ENCODE results near the gene ZNF586. TPM values are rescaled to one million over a fixed set of nuclear protein-coding genes. Genes with fewer than 3 reads are reported as not detected.
"Not testable (repeated sequence)": the region's sequence is repeated elsewhere in the genome, so short reads cannot be mapped to it uniquely, and the experiment has no call there.

The ZNF586 gene
- total RNA-seq, 2 experiments from 2014 or later: 20.4 to 23.0 TPM

DNA sequence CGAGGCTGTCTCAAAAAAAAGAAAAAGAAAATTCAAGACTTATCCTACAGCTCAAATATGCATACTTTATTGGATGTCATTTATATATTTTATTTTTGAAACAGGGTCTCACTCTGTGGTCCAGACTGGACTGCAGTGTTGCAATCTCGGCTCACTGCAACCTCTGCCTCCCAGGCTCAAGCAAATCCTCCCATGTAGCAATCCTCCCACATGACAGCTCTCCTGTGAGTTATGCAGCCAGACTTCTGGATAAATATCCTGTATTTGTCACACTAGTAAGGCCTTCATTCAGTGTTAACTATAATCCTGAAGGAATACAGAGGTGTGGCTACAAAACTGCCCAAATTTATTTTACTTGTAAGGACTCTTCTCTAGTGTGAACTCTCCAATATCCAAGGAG is 38.1 kb downstream of the ZNF586 start:
- H3K36me3 Mint-ChIP-seq: peaks cover 59% of the 10 kb centered on the region
- H3K9me3 Mint-ChIP-seq (ENCODE audit: low read depth): no peaks in the 10 kb centered on the region
- CTCF ChIA-PET: no interaction called here
- H3K27ac Mint-ChIP-seq: no peak overlapping the region
- H3K4me1 Mint-ChIP-seq: peaks cover 19% of the 10 kb centered on the region
- no peak overlapping the region for H3K4me3 Mint-ChIP-seq
- H3K27me3 Mint-ChIP-seq: no peaks in the 10 kb centered on the region
- no peak for DNase-seq
- ATAC-seq: no peak

GRCh38 chr19:57810410-57811295 is 41.2 kb downstream of the ZNF586 start:
- Mint-ChIP-seq H3K36me3 (peaks cover 51% of the 10 kb centered on the region), H3K4me1 (peaks cover 31% of the 10 kb centered on the region)
- not testable (repeated sequence) for H3K27me3 Mint-ChIP-seq; H3K4me3 Mint-ChIP-seq; H3K9me3 Mint-ChIP-seq (ENCODE audit: low read depth); H3K27ac Mint-ChIP-seq; DNase-seq; ATAC-seq
- CTCF ChIA-PET: interaction anchor here (0.6 kb wide), 1 partner anchor 10 kb away, joined by 4 read pairs; no protein-coding TSS in a partner anchor

- H3K36me3 Mint-ChIP-seq: peaks cover 43% of the 10 kb centered on the region
- DNase-seq: no peak
- no peaks in the 10 kb centered on the region for H3K27me3 Mint-ChIP-seq
- no peaks in the 10 kb centered on the region for H3K9me3 Mint-ChIP-seq (ENCODE audit: low read depth)
- no peak for ATAC-seq
- no peak overlapping the region for H3K4me3 Mint-ChIP-seq
- CTCF ChIA-PET: no interaction called here
- peak overlapping the region; percentile 10 for H3K27ac Mint-ChIP-seq
- H3K4me1 Mint-ChIP-seq: peaks cover 35% of the 10 kb centered on the region
Observed at GRCh38 chr19:57812226-57812625, 42.8 kb downstream of the ZNF586 start.

DNA sequence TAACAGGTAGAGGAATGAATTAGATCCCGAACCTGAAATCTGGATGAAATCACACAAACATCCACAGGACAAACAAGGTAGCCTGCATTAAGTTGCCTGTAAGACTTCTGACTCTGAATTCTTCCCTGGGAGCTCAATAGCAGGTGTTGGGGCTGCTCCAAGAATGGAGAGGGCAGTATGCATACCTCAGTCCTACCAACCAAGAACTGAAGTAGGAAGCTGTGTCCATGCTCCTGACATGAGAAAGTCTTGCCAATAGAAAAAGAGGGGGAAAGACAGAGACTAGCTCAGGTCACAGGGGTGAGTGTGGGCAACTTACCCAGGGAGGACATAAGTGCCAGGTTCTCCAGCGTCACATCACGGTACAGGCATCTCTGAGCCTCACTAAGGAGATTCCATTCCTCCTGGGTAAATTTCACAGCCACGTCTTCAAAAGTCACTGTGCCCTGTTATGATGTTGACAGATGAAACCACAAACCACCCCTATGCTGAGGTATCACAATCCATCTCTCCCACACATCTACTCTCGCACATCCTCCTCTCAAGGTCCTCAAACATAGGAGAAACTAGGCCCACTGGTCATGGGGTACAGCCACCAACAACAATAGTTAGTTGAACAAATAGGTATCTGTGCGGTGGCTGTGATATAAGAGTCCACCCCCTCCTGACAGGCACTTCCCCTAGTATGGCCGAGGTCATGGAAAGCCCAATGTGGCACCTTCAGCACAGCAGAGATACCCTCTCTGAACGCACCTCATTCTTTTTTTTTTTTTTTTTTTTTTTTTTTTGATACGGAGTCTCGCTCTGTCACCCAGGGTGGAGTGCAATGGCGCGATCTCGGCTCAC is 43.7 kb downstream of the ZNF586 start:
- DNase-seq; H3K27me3 Mint-ChIP-seq; CTCF ChIA-PET; H3K9me3 Mint-ChIP-seq (ENCODE audit: low read depth); ATAC-seq: not testable (repeated sequence)
- peaks cover 35% of the 10 kb centered on the region for H3K4me1 Mint-ChIP-seq
- peaks cover 36% of the 10 kb centered on the region for H3K36me3 Mint-ChIP-seq
- peak overlapping the region; percentile 56 for H3K27ac Mint-ChIP-seq
- peak overlapping the region; percentile 90 for H3K4me3 Mint-ChIP-seq

DNA sequence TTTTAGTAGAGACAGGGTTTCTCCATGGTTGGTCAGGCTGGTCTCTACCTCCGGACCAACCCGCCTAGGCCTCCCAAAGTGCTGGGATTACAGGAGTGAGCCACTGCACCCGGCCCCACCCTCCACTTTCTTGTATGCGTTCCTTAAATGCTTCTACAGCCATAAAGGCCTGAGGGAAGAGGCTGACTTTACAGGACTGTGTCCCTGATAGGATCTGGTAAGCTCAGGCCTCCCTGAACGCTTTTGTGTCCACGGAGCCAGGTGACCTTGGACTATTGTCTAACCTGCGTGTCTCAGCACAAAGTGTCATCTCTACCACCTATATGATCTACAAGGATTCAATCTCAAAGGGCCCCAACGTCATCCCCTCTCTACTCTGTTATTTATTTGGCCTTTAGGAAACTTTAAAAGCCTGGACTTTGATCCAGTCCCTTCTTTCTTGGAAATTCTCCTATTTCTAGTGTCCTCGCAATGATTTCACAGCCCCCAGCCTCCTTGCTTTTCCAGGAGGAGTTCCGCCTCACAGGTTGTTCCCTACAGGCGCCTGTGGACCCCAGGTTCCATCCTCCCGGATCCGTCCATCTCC is 44.5 kb downstream of the ZNF586 start:
- DNase-seq: no peak
- Mint-ChIP-seq H3K36me3 (peaks cover 30% of the 10 kb centered on the region), H3K27me3 (no peaks in the 10 kb centered on the region), H3K4me1 (peaks cover 38% of the 10 kb centered on the region), H3K9me3 (ENCODE audit: low read depth) (no peaks in the 10 kb centered on the region), H3K4me3 (peak overlapping the region; percentile 90), H3K27ac (peak overlapping the region; percentile 88)
- ATAC-seq: no peak
- CTCF ChIA-PET: no interaction called here

DNA sequence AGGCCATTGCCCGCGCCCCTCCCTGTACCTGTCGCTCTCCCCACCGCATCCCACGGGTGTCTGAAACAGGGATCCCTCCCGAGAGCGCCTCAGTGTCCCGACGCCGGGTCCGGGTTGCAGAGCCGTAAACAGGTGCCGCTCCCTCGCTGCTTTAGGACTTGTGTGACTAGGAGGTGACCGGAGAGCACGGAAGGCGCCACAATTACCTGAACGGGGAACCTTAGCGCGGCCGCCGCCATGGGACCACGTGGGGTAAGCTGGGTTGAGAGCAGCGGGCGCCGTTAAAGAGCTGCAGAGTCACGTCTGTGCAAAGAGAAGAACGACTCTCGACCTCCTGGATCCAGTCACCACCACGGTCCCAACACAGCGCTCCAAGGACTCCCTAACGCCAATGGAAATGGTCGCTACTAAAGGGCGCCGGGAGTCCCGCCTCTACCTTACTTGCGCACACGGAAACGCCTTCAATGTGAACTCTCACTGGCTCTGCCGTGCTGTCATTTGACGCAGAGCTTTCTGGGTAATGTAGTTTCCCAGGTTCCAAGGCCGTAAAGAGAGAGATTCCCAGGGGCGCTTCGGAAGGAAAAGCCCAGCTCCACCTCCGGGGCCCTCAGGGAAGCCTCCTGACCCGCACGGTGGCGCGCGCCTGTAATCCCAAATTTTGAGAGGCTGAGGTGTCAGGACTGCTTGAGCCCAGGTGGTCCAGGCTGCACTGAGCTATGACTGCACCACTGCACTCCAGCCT is 45.2 kb downstream of the ZNF586 start, which contains the start of gene ZNF552:
Gene ZNF552, minus strand, starts transcription at position 409 of the 742 bp plus-strand sequence. Its CDS starts 170 bp downstream, at position 239.
- Mint-ChIP-seq H3K36me3 (peaks cover 24% of the 10 kb centered on the region), H3K27ac (peak within 1 kb of the TSS; percentile 88), H3K9me3 (ENCODE audit: low read depth) (no peaks in the 10 kb centered on the region), H3K4me1 (peaks cover 40% of the 10 kb centered on the region), H3K4me3 (peak within 1 kb of the TSS; percentile 90), H3K27me3 (no peaks in the 10 kb centered on the region)
- ATAC-seq: peak; percentile 85
- DNase-seq: peak; percentile 87
- CTCF ChIA-PET: interaction anchor here (1.2 kb wide), 1 partner anchor 133 kb away, joined by 3 read pairs; the partner anchor contains the start of gene ZNF551

DNA sequence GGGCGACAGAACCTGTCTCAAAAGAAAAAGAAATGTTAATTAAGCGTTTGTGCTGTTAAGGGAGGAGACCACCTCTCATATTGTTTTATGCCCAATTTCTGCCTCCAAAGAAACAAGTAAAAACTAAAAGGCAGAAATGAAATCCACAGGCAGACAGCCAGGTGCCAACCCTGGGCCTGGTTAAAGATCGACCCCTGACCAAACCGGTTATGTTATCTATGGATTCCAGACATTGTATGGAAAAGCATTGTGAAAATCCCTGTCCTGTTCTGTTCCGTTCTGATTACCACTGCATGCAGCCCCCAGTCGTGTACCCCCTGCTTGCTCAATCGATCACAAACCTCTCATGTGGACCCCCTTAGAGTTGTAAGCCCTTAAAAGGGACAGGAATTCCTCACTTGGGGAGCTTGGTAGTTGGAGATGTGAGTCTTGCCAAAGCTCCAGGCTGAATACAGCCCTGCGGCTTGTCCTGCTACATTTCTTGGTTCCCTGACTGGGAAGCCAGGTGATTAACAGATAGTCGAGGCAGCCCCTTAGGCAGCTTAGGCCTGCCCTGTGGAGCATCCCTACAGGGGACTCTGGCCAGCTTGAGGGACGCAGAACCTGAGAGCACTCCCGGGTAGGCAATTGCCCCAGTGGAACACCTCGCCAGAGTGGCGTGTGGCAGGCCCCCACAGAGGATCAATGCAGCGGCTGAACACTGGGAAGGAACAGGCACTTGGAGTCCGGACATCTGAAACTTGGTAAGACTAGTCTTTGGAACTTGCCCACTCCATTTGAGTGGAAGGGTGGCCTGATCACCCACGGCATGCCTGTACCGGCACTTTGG is 46.0 kb downstream of the ZNF586 start:
- DNase-seq (no peak), ATAC-seq (no peak)
- Mint-ChIP-seq H3K36me3 (peaks cover 17% of the 10 kb centered on the region), H3K4me3 (peak overlapping the region; percentile 90), H3K9me3 (ENCODE audit: low read depth) (no peaks in the 10 kb centered on the region), H3K4me1 (peaks cover 47% of the 10 kb centered on the region), H3K27me3 (no peaks in the 10 kb centered on the region), H3K27ac (peak overlapping the region; percentile 88)
- CTCF ChIA-PET: interaction anchor here (1.2 kb wide), 1 partner anchor 134 kb away, joined by 3 read pairs; the partner anchor contains the start of gene ZNF551

DNA sequence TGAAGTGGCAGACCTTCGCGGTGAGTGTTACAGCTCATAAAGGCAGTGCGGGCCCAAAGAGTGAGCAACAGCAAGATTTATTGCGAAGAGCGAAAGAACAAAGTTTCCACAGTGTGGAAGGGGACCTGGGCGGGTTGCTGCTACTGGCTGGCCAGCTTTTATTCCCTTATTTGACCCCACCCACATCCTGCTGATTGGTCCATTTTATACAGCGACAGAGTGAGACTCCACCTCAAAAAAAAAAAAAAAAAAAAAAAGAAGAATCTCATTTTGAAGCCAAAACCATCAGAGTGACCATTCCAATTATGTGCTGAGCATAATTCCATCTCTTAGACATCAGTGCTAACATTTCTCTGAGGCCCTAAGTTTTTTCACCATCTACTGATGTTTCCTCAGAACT is 47.2 kb downstream of the ZNF586 start:
- Mint-ChIP-seq H3K4me1 (peaks cover 56% of the 10 kb centered on the region), H3K9me3 (ENCODE audit: low read depth) (no peaks in the 10 kb centered on the region), H3K4me3 (no peak overlapping the region), H3K36me3 (peaks cover 14% of the 10 kb centered on the region), H3K27ac (no peak overlapping the region), H3K27me3 (no peaks in the 10 kb centered on the region)
- CTCF ChIA-PET: interaction anchor here (0.7 kb wide), 1 partner anchor 53 kb away, joined by 4 read pairs; no protein-coding TSS in a partner anchor
- ATAC-seq: no peak
- no peak for DNase-seq

GRCh38 chr19:57817976-57818375 is 48.5 kb downstream of the ZNF586 start:
- Mint-ChIP-seq H3K27me3 (no peaks in the 10 kb centered on the region), H3K4me1 (peaks cover 56% of the 10 kb centered on the region), H3K27ac (no peak overlapping the region), H3K36me3 (peaks cover 15% of the 10 kb centered on the region), H3K4me3 (no peak overlapping the region), H3K9me3 (ENCODE audit: low read depth) (no peaks in the 10 kb centered on the region)
- ATAC-seq: no peak
- no peak for DNase-seq
- CTCF ChIA-PET: no interaction called here

GRCh38 chr19:57818378-57818777 is 48.9 kb downstream of the ZNF586 start:
- Mint-ChIP-seq H3K4me1 (peaks cover 54% of the 10 kb centered on the region), H3K9me3 (ENCODE audit: low read depth) (no peaks in the 10 kb centered on the region), H3K36me3 (peaks cover 17% of the 10 kb centered on the region), H3K4me3 (peak overlapping the region; percentile 94), H3K27me3 (no peaks in the 10 kb centered on the region), H3K27ac (peak overlapping the region; percentile 93)
- CTCF ChIA-PET: interaction anchor here (0.7 to 1.6 kb wide), 4 partner anchors 22 to 341 kb away, joined by 3 to 4 read pairs (median 3); partner anchors contain the start of genes ZNF551 and ZNF772
- ATAC-seq (no peak), DNase-seq (no peak)

DNA sequence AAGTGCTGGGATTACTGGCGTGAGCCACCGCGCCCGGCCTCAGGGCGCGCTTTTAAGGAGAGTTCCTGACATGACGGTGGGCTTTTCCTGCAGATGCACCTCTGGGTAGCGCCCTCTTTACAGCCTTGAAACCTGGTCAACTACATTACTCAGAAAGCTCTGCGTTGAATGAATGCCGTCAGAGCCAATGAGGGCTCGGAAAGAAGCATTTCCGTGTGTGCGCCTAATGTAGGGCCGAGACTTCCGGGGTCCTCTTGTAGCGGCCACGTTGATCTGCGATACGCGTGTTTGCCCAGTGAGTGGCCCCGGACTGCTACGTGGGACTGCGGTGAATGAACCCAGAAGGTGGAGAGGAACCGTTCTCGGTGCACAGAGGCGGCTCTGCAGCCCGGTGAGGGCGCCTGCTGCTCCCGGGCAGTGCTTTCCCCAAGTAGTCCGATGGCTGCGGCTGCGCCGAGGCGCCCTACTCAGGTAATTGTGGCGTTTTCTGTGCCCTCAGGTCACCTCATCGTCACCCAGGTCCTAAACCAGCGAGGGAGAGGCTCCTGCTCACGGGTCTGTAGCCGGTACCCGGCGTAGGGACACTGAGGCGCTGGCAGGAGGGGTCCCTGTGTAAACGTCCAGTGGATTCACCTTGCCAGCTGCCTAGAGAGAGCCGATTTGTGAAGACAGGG is 50.1 kb downstream of the ZNF586 start:
- DNase-seq: peak; percentile 90
- no peaks in the 10 kb centered on the region for H3K27me3 Mint-ChIP-seq
- peaks cover 54% of the 10 kb centered on the region for H3K4me1 Mint-ChIP-seq
- ATAC-seq: peak; percentile 92
- H3K9me3 Mint-ChIP-seq (ENCODE audit: low read depth): no peaks in the 10 kb centered on the region
- CTCF ChIA-PET: interaction anchor here (0.5 to 1.6 kb wide), 5 partner anchors 8 to 413 kb away, joined by 3 to 5 read pairs (median 4); partner anchors contain the start of genes ZNF417, ZNF551 and ZNF772
- peaks cover 25% of the 10 kb centered on the region for H3K36me3 Mint-ChIP-seq
- peak overlapping the region; percentile 94 for H3K4me3 Mint-ChIP-seq
- peak overlapping the region; percentile 93 for H3K27ac Mint-ChIP-seq

Data from activated CD8-positive, alpha-beta memory T cell treated with anti-CD3 and anti-CD28 coated beads, Interleukin-2, amount 10 ng/mL, durations not matched to agents 7 days and 5 days (primary cell).